ENCODE results near the gene MCTP2. TPM values are rescaled to one million over a fixed set of nuclear protein-coding genes. Genes with fewer than 3 reads are reported as not detected.

The MCTP2 gene
- total and polyA plus RNA-seq, 7 donors: 1.5 to 12.2 (median 4.4) TPM

GRCh38 chr15:94385441-94385840 lies 154.1 kb downstream of the MCTP2 start:
- no peaks in the 10 kb centered on the region for H3K9me3 ChIP-seq
- intact Hi-C loops (cut with DNase I): no loop called here
- no peak overlapping the region for H3K27ac ChIP-seq
- no peaks in the 10 kb centered on the region for H3K27me3 ChIP-seq
- TF ChIP-seq CTCF (IDR thresholded peaks at IDR 0.05): no peak
- DNase-seq: no peak
- no peak overlapping the region for H3K4me3 ChIP-seq
- no peaks in the 10 kb centered on the region for H3K36me3 ChIP-seq
- no peaks in the 10 kb centered on the region for H3K4me1 ChIP-seq
- 67 to 68% methylated on average over 4 of the region's 4 CpGs for WGBS, 2 donors

- no peak overlapping the region for H3K4me3 ChIP-seq
- DNase-seq: no peak
- TF ChIP-seq EP300 (IDR thresholded peaks at IDR 0.05) (no peak), POLR2A (IDR thresholded peaks at IDR 0.05) (no peak), CTCF (IDR thresholded peaks at IDR 0.05) (no peak), POLR2AphosphoS5 (IDR thresholded peaks at IDR 0.05) (no peak)
- no peaks in the 10 kb centered on the region for H3K36me3 ChIP-seq
- WGBS, 2 donors: 91 to 97% methylated on average over 7 of the region's 7 CpGs
- H3K9me3 ChIP-seq: no peaks in the 10 kb centered on the region
- H3K27ac ChIP-seq: no peak overlapping the region
- H3K4me1 ChIP-seq: no peaks in the 10 kb centered on the region
- intact Hi-C loops (cut with DNase I): no loop called here
- H3K27me3 ChIP-seq: no peaks in the 10 kb centered on the region
These were observed 155.0 kb downstream of the MCTP2 start for GRCh38 chr15:94386351-94386750.

GRCh38 chr15:94387442-94387841 lies 156.1 kb downstream of the MCTP2 start:
- H3K27ac ChIP-seq: no peak overlapping the region
- intact Hi-C loops (cut with DNase I): no loop called here

GRCh38 chr15:94387849-94388441 lies 156.6 kb downstream of the MCTP2 start:
- intact Hi-C loops (cut with DNase I): no loop called here
- Histone ChIP-seq H3K27me3 (no peaks in the 10 kb centered on the region), H3K36me3 (no peaks in the 10 kb centered on the region), H3K27ac (no peak overlapping the region), H3K4me1 (no peaks in the 10 kb centered on the region), H3K4me3 (no peak overlapping the region), H3K9me3 (no peaks in the 10 kb centered on the region)
- DNase-seq: no peak
- no peak for TF ChIP-seq POLR2AphosphoS5 (IDR thresholded peaks at IDR 0.05)
- TF ChIP-seq EP300 (IDR thresholded peaks at IDR 0.05): no peak
- no peak for TF ChIP-seq CTCF (IDR thresholded peaks at IDR 0.05)
- no peak for TF ChIP-seq POLR2A (IDR thresholded peaks at IDR 0.05)
- WGBS, 2 donors: 63 to 81% methylated on average over 7 of the region's 7 CpGs

More at GRCh38 chr15:94387442-94387841, 156.1 kb downstream of the MCTP2 start:
- H3K27me3 ChIP-seq: no peaks in the 10 kb centered on the region
- TF ChIP-seq CTCF (IDR thresholded peaks at IDR 0.05) (no peak), POLR2AphosphoS5 (IDR thresholded peaks at IDR 0.05) (no peak)
- H3K9me3 ChIP-seq: no peaks in the 10 kb centered on the region
- 81 to 82% methylated on average over 2 of the region's 2 CpGs for WGBS, 2 donors
- DNase-seq: no peak
- no peak overlapping the region for H3K4me3 ChIP-seq
- H3K36me3 ChIP-seq: no peaks in the 10 kb centered on the region
- no peaks in the 10 kb centered on the region for H3K4me1 ChIP-seq

- H3K27me3 ChIP-seq: no peaks in the 10 kb centered on the region
- no peaks in the 10 kb centered on the region for H3K36me3 ChIP-seq
- no peaks in the 10 kb centered on the region for H3K9me3 ChIP-seq
- H3K4me3 ChIP-seq: no peak overlapping the region
- H3K27ac ChIP-seq: no peak overlapping the region
- WGBS, 2 donors: 44 to 54% methylated on average over 1 of the region's 1 CpG
- H3K4me1 ChIP-seq: no peaks in the 10 kb centered on the region
- intact Hi-C loops (cut with DNase I): no loop called here
- DNase-seq: no peak
- TF ChIP-seq CTCF (IDR thresholded peaks at IDR 0.05) (no peak), EP300 (IDR thresholded peaks at IDR 0.05) (no peak), POLR2AphosphoS5 (IDR thresholded peaks at IDR 0.05) (no peak), POLR2A (IDR thresholded peaks at IDR 0.05) (no peak)
These were observed 164.3 kb downstream of the MCTP2 start for GRCh38 chr15:94395640-94396039.
